ENCODE measurements around the gene GABBR2.

Gene GABBR2

GRCh38 chr9:98708103-98708932, 417 bp downstream of the GABBR2 start:
- TF ChIP-seq CTCF (IDR thresholded peaks at IDR 0.05; ENCODE audit: control insufficient read depth, extremely low read depth, insufficient read depth), result no peak
- H3K4me3 ChIP-seq (ENCODE audit: low read depth, low read length), result no peak overlapping the region
- no peak for DNase-seq (ENCODE audit: low read depth)

GRCh38 chr9:98707166-98708102, 1.3 kb downstream of the GABBR2 start:
- H3K4me3 ChIP-seq (ENCODE audit: low read depth, low read length), result no peak overlapping the region
- TF ChIP-seq CTCF (IDR thresholded peaks at IDR 0.05; ENCODE audit: control insufficient read depth, extremely low read depth, insufficient read depth), result peak; percentile 79

GRCh38 chr9:98706651-98707165, 2.0 kb downstream of the GABBR2 start:
- TF ChIP-seq CTCF (IDR thresholded peaks at IDR 0.05; ENCODE audit: control insufficient read depth, extremely low read depth, insufficient read depth), result no peak
- no peak overlapping the region for H3K4me3 ChIP-seq (ENCODE audit: low read depth, low read length)
- no peak for DNase-seq (ENCODE audit: low read depth)

More at GRCh38 chr9:98707166-98708102, 1.3 kb downstream of the GABBR2 start:
- DNase-seq (ENCODE audit: low read depth), result peak; percentile 31

GRCh38 chr9:98702835-98703380, 5.8 kb downstream of the GABBR2 start:
- no peak overlapping the region for H3K4me3 ChIP-seq (ENCODE audit: low read depth, low read length)
- DNase-seq (ENCODE audit: low read depth), result no peak
- no peak for TF ChIP-seq CTCF (IDR thresholded peaks at IDR 0.05; ENCODE audit: control insufficient read depth, extremely low read depth, insufficient read depth)

GRCh38 chr9:98702340-98702739, 6.4 kb downstream of the GABBR2 start:
- no peak for DNase-seq (ENCODE audit: low read depth)
- no peak overlapping the region for H3K4me3 ChIP-seq (ENCODE audit: low read depth, low read length)
- TF ChIP-seq CTCF (IDR thresholded peaks at IDR 0.05; ENCODE audit: control insufficient read depth, extremely low read depth, insufficient read depth), result no peak

GRCh38 chr9:98701576-98701975, 7.2 kb downstream of the GABBR2 start:
- H3K4me3 ChIP-seq (ENCODE audit: low read depth, low read length), result no peak overlapping the region
- TF ChIP-seq CTCF (IDR thresholded peaks at IDR 0.05; ENCODE audit: control insufficient read depth, extremely low read depth, insufficient read depth), result no peak
- DNase-seq (ENCODE audit: low read depth), result no peak

Measured in LNCaP clone FGC (cell line).